BJ (cell line): Measurements from ENCODE around the gene ATP8B1. TPM values are rescaled to one million over a fixed set of nuclear protein-coding genes. Genes with fewer than 3 reads are reported as not detected.
A peak's percentile ranks its signal among the peaks of the same experiment; 100 is the strongest.

Experiments
- CTCF ChIA-PET: fragments of 350-600 bp; formaldehyde crosslinking; extraction: SDS; loops from one replicate; lab custom pipeline; 2021; ENCODE audit warnings: antibody characterized with exemption, inconsistent platforms; lab: Yijun Ruan, JAX
- POLR2A ChIA-PET: fragments of 300-600 bp; sonication (Branson Sonifier 250); formaldehyde crosslinking; extraction: SDS; loops from one replicate; lab custom pipeline; 2021; ENCODE audit warnings: antibody characterized with exemption; lab: Charles Lee
- DNase-seq: peaks from one replicate; pipeline ENCODE4 v3.0.0-alpha.2; 2011; ENCODE audit warnings: low read depth
- H3K27me3 ChIP-seq: 2 replicates; pipeline ENCODE4 v1.6.0; 2011; ENCODE audit warnings: low read length; ENCODE audit not compliant: control insufficient read depth, insufficient read depth
- H3K36me3 ChIP-seq: 2 replicates; pipeline ENCODE4 v1.5.1; 2011; ENCODE audit warnings: low read length; ENCODE audit not compliant: control insufficient read depth, insufficient read depth
- H3K4me3 ChIP-seq: 2 replicates; pipeline ENCODE4 v1.5.1; 2011; ENCODE audit warnings: low read depth, mild to moderate bottlenecking, control low read depth, low read length
- CTCF ChIP-seq: IDR thresholded peaks from 2 replicates; pipeline ENCODE4 v1.5.1; 2011; ENCODE audit warnings: low read depth, mild to moderate bottlenecking, control low read depth, inconsistent platforms, low read length, moderate library complexity; ENCODE audit not compliant: insufficient read depth
- polyA plus RNA-seq: library from polyadenylated mRNA; depleted of rRNA; stranded (reverse); fragments of >200 nt; gene quantifications from 2 replicates; pipeline ENCODE4 v1.2.3, GENCODE V29; 2011

Gene ATP8B1
- polyA plus RNA-seq, 1 experiment = 53.3 TPM

GRCh38 chr18:57748770-57749603, 54.1 kb downstream of the ATP8B1 start:
- Histone ChIP-seq H3K27me3 (no peaks in the 10 kb centered on the region), H3K4me3 (no peak overlapping the region), H3K36me3 (no peaks in the 10 kb centered on the region)
- CTCF ChIA-PET = interaction anchor here (0.8 kb wide), 1 partner anchor 21 kb away, joined by 4 read pairs; no protein-coding TSS in a partner anchor
- TF ChIP-seq CTCF = no peak
- POLR2A ChIA-PET = no interaction called here
- DNase-seq = no peak

GRCh38 chr18:57747809-57748680, 55.1 kb downstream of the ATP8B1 start:
- no peak for TF ChIP-seq CTCF
- ChIA-PET CTCF (interaction anchor here (1.7 kb wide), 1 partner anchor 23 kb away, joined by 4 read pairs; no protein-coding TSS in a partner anchor), POLR2A (interaction anchor here (0.6 kb wide), 1 partner anchor 20 kb away, joined by 5 read pairs; no protein-coding TSS in a partner anchor)
- Histone ChIP-seq H3K27me3 (no peaks in the 10 kb centered on the region), H3K36me3 (no peaks in the 10 kb centered on the region), H3K4me3 (no peak overlapping the region)
- DNase-seq = no peak

GRCh38 chr18:57744211-57744694, 58.9 kb downstream of the ATP8B1 start:
- CTCF ChIA-PET = no interaction called here
- Histone ChIP-seq H3K27me3 (no peaks in the 10 kb centered on the region), H3K4me3 (no peak overlapping the region), H3K36me3 (no peaks in the 10 kb centered on the region)
- POLR2A ChIA-PET = no interaction called here
- TF ChIP-seq CTCF = no peak
- no peak for DNase-seq

GRCh38 chr18:57743008-57743407, 60.1 kb downstream of the ATP8B1 start:
- ChIA-PET CTCF (interaction anchor here (1.2 to 1.4 kb wide), 2 partner anchors 31 to 32 kb away, joined by 3 to 4 read pairs; no protein-coding TSS in a partner anchor), POLR2A (interaction anchor here (0.5 kb wide), 1 partner anchor 112 kb away, joined by 3 read pairs; no protein-coding TSS in a partner anchor)
- peak; percentile 30 for DNase-seq
- H3K4me3 ChIP-seq = no peak overlapping the region
- H3K36me3 ChIP-seq = no peaks in the 10 kb centered on the region
- no peak for TF ChIP-seq CTCF
- no peaks in the 10 kb centered on the region for H3K27me3 ChIP-seq
